HG03196 (cell line): ENCODE data around the gene HLTF.
"Not testable (repeated sequence)": the region's sequence is repeated elsewhere in the genome, so short reads cannot be mapped to it uniquely, and the experiment has no call there.

Experiments
- ATAC-seq: cut with Tn5 transposase; IDR thresholded peaks from one replicate; pipeline ENCODE4 v1.9.1; 2021; ENCODE audit not compliant: unreplicated experiment

Gene HLTF

DNA sequence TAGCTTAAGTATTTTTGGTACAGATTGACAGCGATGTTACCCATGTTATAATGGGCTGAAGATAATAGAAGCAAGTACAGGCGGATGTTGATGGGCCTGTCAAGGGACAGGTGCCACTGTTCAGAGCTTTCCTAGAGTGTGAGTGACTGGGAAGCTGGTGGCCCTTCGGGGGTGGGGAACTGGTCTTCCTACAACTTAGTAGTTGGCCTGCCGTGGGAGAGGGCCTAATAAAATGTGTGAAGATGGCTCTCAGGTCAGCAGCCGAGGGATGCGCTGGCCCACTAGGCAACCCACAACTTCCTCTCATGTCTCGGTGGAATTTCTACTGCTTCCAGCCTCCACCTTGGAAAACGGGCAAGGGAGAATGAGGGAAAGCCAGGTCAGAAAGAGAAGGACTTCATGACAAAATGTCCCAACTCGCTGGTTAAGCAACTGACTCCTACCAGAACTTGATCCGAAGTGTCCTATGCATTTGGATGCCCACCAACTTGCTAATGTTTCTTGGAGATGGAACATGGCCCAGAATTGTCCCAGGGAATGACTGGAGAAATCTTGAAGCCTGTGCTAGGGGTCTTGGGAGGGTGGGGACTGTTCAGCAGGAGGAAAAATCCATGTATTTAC lies 93.6 kb downstream of the HLTF start:
- no peak for ATAC-seq

DNA sequence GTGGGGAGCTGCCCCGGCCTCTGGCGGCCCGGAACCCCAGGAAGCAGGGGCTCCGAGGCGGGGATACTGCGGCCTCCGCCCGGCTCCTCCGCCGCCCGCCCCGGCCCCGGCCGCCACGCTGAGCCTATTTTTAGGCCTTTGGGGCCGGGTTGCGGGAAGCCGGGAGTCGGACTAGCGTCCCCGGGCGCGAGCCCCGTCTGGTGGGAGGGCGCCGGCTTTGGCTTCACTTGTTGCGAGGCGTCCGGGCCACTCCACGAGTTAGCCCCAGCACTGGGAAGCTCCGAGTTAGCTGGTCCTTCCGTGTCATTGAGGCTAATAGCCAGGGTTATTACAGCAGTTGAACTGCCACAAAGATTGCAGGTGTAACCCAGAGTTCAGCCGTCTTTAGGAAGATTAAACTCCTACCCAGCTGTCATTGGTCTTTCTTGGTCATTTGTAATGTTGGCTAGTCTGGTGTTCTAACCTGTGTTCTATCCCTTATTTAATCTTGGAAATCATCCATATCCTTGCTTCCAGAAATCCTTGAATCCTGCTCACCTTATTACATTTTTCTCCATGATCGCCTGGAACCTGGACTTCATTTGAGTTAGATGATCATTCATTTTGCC lies 94.2 kb downstream of the HLTF start:
- ATAC-seq = peak; percentile 17

DNA sequence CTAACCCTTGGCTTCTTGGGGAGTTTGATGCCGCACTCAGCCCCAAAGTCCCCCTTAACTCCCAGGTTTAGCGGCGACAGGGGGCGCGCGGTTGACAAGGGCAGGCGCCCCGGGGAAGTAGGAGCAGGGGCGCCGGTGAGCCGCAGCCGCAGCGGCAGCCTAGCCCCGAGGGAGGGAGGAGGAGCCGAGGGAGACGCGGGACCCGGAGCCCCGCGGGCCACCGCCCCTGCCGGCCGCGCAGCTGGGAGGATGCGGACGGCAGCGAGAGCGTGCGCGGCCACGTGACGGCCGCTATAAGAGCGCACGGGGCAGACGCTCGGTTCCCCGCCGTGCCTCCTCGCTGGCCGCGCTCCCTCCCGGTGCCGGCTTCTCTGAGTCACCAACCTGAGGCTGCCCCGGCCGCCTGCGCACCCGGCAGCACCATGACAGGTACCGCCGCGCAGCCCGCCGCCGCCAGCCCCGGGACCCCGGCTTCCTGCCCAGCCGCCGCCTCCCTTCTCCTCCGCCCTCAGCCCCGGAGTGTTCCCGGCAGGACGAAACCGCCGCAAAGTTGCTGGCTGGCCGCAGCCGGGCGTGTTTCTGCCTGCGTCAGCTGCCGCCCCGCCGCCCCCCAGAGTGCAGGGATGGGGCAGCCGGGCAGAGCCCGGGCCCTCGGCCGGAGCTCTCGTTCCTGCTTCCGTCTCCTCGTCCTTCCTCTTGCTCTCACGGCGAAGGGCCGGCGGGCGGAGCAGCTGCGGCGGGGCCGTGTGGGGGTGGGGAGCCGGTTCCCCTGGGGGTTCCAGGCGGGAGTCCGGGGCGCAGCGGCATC lies 94.9 kb downstream of the HLTF start, which contains the start of gene GYG1:
GYG1 (plus strand) TSS at position 322 of the 808 bp plus-strand sequence; CDS start at position 423, 101 bp downstream.
- peak; percentile 82 for ATAC-seq

DNA sequence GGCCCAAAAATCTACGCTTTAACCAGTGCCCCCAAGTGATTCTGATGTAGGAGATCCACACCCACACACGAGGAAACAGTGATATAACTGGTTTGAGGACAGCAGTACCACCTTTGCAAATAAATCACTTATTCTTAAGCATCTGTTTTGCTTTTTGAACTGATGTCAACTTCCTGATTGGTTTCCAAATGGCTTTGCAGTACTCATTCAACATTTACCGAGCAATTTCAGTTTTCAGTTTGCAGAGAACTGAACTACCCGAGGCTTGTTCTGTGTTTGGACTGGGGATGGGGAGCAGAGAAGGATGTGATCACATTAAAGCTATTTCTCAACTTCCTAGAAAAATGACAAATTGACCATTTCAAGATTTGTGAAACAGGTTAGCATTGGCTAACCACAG lies 96.1 kb downstream of the HLTF start:
- ATAC-seq = peak; percentile 57

DNA sequence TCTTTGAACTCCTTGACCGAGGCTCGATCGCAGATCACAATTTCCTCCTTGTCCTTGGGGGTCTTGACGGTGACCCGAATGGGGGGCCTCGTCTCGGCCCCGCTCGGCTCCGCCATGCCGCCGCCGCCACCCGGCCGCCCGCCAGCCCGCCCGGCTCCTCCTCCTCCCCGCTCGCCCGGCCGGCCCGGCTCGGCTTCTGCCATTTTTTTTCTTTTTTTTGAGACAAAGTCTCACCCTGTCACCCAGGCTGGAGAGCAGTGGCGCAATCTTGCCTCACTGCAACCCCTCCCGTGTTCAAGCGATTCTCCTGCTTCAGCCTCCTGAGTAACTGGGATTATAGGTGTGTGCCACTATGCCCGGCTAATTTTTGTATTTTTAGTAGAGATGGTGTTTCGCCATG lies 98.8 kb downstream of the HLTF start:
- ATAC-seq = not testable (repeated sequence)

DNA sequence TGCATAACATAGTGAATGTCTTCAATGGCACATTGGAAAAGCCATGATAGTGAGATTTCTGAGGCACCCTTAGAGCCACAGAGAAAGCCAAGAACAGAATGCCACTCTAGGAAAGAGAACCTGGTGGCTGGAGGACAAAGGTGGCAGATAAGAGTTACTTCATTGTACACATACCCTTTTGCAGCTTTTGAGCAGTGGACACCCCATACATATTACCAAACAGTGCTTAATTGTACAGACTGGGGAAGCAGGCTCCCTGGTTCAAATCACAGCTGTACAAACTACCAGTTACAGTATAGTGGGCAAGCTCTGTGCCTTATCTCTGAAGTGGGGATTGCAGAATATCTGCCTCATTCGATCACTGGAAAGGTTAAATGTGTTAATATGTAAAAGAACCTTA lies 105.1 kb downstream of the HLTF start:
- no peak for ATAC-seq
